Thoracic aorta (tissue), 2 donors: Measurements from ENCODE around the gene F8A3. TPM values are rescaled to one million over a fixed set of nuclear protein-coding genes. Genes with fewer than 3 reads are reported as not detected.
"Not testable (repeated sequence)": the region's sequence is repeated elsewhere in the genome, so short reads cannot be mapped to it uniquely, and the experiment has no call there.

Experiments used
- ATAC-seq: fragments of 150-250 bp; one replicate; pipeline ENCODE4 v1.8.0; 2017; ENCODE audit warnings: low read depth; ENCODE audit not compliant: insufficient number of reproducible peaks, low FRiP score
- DNase-seq: peaks from one replicate; pipeline ENCODE4 v3.0.0-alpha.2; 2020; ENCODE audit warnings: low spot score
- H3K27ac ChIP-seq, 2 donors: fragments of 200-600 bp; sonication (generic); 1 replicate in 1 of 2; 2 replicates in 1 of 2; pipeline ENCODE4 v1.5.1; 2016; ENCODE audit warnings: mild to moderate bottlenecking in 2 of 2, moderate library complexity in 2 of 2
- H3K27me3 ChIP-seq: fragments of 200-600 bp; sonication (generic); replicated peaks from 2 replicates; pipeline ENCODE4 v1.6.0; 2016; ENCODE audit warnings: mild to moderate bottlenecking; ENCODE audit not compliant: insufficient read depth
- H3K36me3 ChIP-seq: fragments of 200-600 bp; sonication (generic); one replicate; pipeline ENCODE4 v1.5.1; 2016
- H3K4me1 ChIP-seq, 2 donors: fragments of 200-600 bp; sonication (generic); 1 replicate in 1 of 2; 2 replicates in 1 of 2; pipeline versions ENCODE4 v1.5.1 to v1.6.0; 2016; ENCODE audit warnings: low read depth in 2 of 2, mild to moderate bottlenecking in 1 of 2; ENCODE audit not compliant: control insufficient read depth in 1 of 2
- H3K4me3 ChIP-seq: fragments of 200-600 bp; sonication (generic); 2 replicates; pipeline ENCODE4 v1.5.1; 2016; ENCODE audit warnings: mild to moderate bottlenecking
- H3K9me3 ChIP-seq: fragments of 200-600 bp; sonication (generic); 2 replicates; pipeline ENCODE4 v1.5.1; 2016
- CTCF ChIP-seq: fragments of 200-600 bp; sonication (generic); IDR thresholded peaks from one replicate; pipeline ENCODE4 v1.5.1; 2019; ENCODE audit warnings: antibody characterized with exemption
- total RNA-seq, 2 donors: library from RNA; depleted of rRNA; stranded (reverse); fragments of >200 nt; gene quantifications; one replicate each; pipeline versions ENCODE4 v1.1.0 to v1.2.3, GENCODE V29; 2016

The F8A3 gene
- total RNA-seq: 10 to 100 TPM; 13.5 to 34.4 TPM

DNA sequence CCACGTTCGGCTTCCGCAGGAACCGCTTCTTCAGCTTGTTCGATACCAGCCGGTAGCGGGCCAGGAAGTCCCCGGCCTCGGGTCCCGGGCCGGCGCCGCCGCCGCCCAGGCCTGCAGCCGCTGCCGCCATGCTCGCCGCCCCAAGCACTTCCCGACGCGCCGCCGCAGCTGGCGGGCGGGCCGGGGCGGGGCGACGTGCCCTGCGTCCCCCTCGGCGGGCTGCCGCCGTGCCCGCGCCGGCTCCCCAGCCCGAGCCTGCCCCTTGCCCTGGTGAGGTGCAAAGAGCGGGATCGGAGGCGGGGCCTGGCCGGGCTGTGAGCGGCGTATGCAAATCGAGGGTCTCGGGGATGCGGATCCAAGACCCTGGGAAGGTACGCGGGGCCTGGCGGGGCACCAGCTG lies at the start of gene F8A3:
Gene F8A3, minus strand, starts transcription at position 150 of the 400 bp plus-strand sequence. Its CDS starts 20 bp downstream, at position 130.
- DNase-seq, H3K9me3 ChIP-seq, H3K27ac ChIP-seq, H3K36me3 ChIP-seq, H3K27me3 ChIP-seq, H3K4me1 ChIP-seq, H3K4me3 ChIP-seq: not testable (repeated sequence)
- peak; percentile 28 for ATAC-seq

DNA sequence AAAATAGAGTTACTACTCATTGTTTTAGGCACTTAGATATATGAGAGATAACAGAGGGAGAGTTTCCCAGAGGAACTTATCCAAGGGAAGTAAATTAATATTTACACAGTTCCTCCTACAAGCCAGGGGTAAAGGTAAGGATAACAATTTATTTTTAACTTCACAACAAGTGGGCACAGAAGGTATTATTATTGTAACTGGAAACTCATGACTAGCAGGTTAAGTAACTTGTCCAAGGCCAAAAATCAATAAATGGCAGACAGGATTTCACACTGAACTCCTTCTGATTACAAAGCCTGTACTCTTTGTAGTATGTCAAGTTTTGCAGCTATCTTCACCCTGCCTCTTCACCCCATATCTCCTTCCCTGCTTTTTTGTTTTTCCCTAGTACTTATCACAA lies 46.9 kb upstream of the F8A3 start:
- no peak for TF ChIP-seq CTCF
- no peak for ATAC-seq

DNA sequence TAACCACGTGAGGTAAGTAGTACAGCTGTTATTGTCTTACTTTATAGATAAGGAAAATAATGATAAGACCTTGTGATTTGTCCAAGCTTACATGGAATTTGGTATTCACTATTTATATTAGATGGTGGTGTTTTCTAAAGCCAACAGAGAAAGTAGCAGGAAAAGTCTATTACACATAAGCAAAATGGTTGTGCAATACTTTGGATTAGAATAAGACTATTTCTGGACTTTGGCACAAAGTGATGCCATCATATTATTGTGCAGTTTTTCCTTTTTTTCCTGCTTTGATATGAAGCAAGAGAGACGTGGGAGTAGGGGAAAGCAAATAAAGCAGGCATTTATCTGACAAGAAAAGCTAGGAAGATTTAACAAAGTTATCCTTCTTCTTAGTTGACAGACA lies 36.7 kb upstream of the F8A3 start:
- not testable (repeated sequence) for H3K9me3 ChIP-seq, H3K27ac ChIP-seq, ATAC-seq, H3K4me3 ChIP-seq, DNase-seq, H3K36me3 ChIP-seq, H3K27me3 ChIP-seq, H3K4me1 ChIP-seq

More for the DNA sequence above, 46.9 kb upstream of the F8A3 start:
- no peaks in the 10 kb centered on the region for H3K4me1 ChIP-seq
- H3K4me3 ChIP-seq: no peak overlapping the region
- no peaks in the 10 kb centered on the region for H3K36me3 ChIP-seq
- no peak overlapping the region for H3K27ac ChIP-seq
- DNase-seq: no peak
- H3K27me3 ChIP-seq: no peaks in the 10 kb centered on the region
- no peaks in the 10 kb centered on the region for H3K9me3 ChIP-seq

GRCh38 chrX:155491421-155491820 lies 33.0 kb upstream of the F8A3 start:
- not testable (repeated sequence) for H3K27ac ChIP-seq, ATAC-seq, DNase-seq, H3K36me3 ChIP-seq, H3K4me1 ChIP-seq, H3K27me3 ChIP-seq, H3K4me3 ChIP-seq, H3K9me3 ChIP-seq

- not testable (repeated sequence) for H3K27me3 ChIP-seq, H3K4me3 ChIP-seq, H3K27ac ChIP-seq, ATAC-seq, H3K36me3 ChIP-seq, H3K4me1 ChIP-seq, DNase-seq, H3K9me3 ChIP-seq
Observed at GRCh38 chrX:155477136-155477535, 18.7 kb upstream of the F8A3 start.

- H3K36me3 ChIP-seq, H3K27ac ChIP-seq, H3K9me3 ChIP-seq, ATAC-seq, H3K4me3 ChIP-seq, H3K4me1 ChIP-seq, DNase-seq, H3K27me3 ChIP-seq: not testable (repeated sequence)
Observed at GRCh38 chrX:155466269-155466938, 8.0 kb upstream of the F8A3 start.

GRCh38 chrX:155460501-155460900 lies 2.1 kb upstream of the F8A3 start:
- not testable (repeated sequence) for H3K36me3 ChIP-seq, H3K4me3 ChIP-seq, H3K27me3 ChIP-seq, H3K4me1 ChIP-seq, DNase-seq, H3K9me3 ChIP-seq, H3K27ac ChIP-seq, ATAC-seq

GRCh38 chrX:155457761-155458447 lies 516 bp downstream of the F8A3 start:
- H3K4me3 ChIP-seq, DNase-seq, H3K27ac ChIP-seq, H3K4me1 ChIP-seq, H3K36me3 ChIP-seq, H3K27me3 ChIP-seq, H3K9me3 ChIP-seq: not testable (repeated sequence)
- peak; percentile 43 for ATAC-seq
